WTC11 (cell line): ENCODE results near the gene IL18R1. TPM values are rescaled to one million over a fixed set of nuclear protein-coding genes. Genes with fewer than 3 reads are reported as not detected.

Source experiments
- ATAC-seq: fragments of 200-7000 bp; cut with Tn5 transposase; 2 replicates; pipeline ENCODE4 v1.10.0; 2021; ENCODE audit warnings: mild to moderate bottlenecking, moderate library complexity
- CTCF ChIA-PET: fragments of 300-600 bp; sonication (Branson Sonifier 250); formaldehyde crosslinking; loops from one replicate; lab custom pipeline; 2021; ENCODE audit warnings: antibody characterized with exemption; lab: Charles Lee
- POLR2A ChIA-PET: fragments of 350-600 bp; sonication (Branson Sonifier 250); formaldehyde crosslinking; loops from one replicate; lab custom pipeline; 2021; ENCODE audit warnings: antibody characterized with exemption; lab: Charles Lee
- DNase-seq: peaks from one replicate; pipeline ENCODE4 v3.0.0; 2021; ENCODE audit warnings: low spot score
- H3K27ac Mint-ChIP-seq: 2 replicates; pipeline ENCODE4 v1.8.0; 2021; ENCODE audit warnings: mixed read lengths
- H3K27me3 Mint-ChIP-seq: 2 replicates; pipeline ENCODE4 v1.8.0; 2021; ENCODE audit warnings: low read depth, mild to moderate bottlenecking, moderate library complexity, mixed read lengths
- H3K36me3 Mint-ChIP-seq: 2 replicates; pipeline ENCODE4 v1.8.0; 2021; ENCODE audit warnings: mixed read lengths
- H3K4me1 Mint-ChIP-seq: 2 replicates; pipeline ENCODE4 v1.8.0; 2022; ENCODE audit warnings: mixed read lengths
- H3K4me3 Mint-ChIP-seq: 2 replicates; pipeline ENCODE4 v1.8.0; 2021; ENCODE audit warnings: mild to moderate bottlenecking, moderate library complexity, mixed read lengths
- H3K9me3 Mint-ChIP-seq: 2 replicates; pipeline ENCODE4 v1.8.0; 2021; ENCODE audit warnings: mixed read lengths
- AR ChIP-seq: fragments of 250-450 bp; sonication (Bioruptor Pico); IDR thresholded peaks from 2 replicates; pipeline ENCODE4 v1.9.0; 2021; ENCODE audit warnings: mild to moderate bottlenecking
- ATF6 ChIP-seq: sonication (generic); formaldehyde crosslinking; IDR thresholded peaks from 2 replicates; pipeline ENCODE4 v1.8.1; 2023; ENCODE audit warnings: mild to moderate bottlenecking, missing genetic modification reagents
- CBFB ChIP-seq: sonication (generic); formaldehyde crosslinking; IDR thresholded peaks from 2 replicates; pipeline ENCODE4 v1.8.1; 2022; ENCODE audit warnings: mild to moderate bottlenecking, low read depth, missing genetic modification reagents
- EMX1 ChIP-seq: fragments of 250-450 bp; sonication (Bioruptor Pico); IDR thresholded peaks from 2 replicates; pipeline ENCODE4 v1.8.0; 2021; ENCODE audit warnings: mild to moderate bottlenecking
- FOXJ3 ChIP-seq: sonication (generic); formaldehyde crosslinking; IDR thresholded peaks from 2 replicates; pipeline ENCODE4 v1.9.0; 2021; ENCODE audit warnings: missing genetic modification reagents, mild to moderate bottlenecking, borderline replicate concordance
- GTF2I ChIP-seq: fragments of 250-450 bp; sonication (Bioruptor Pico); conservative IDR thresholded peaks from 2 replicates; pipeline ENCODE4 v1.4.0; 2021; ENCODE audit warnings: mild to moderate bottlenecking
- HMGA2 ChIP-seq: fragments of 250-450 bp; sonication (Bioruptor Pico); IDR thresholded peaks from 2 replicates; pipeline ENCODE4 v1.4.0; 2021; ENCODE audit warnings: mild to moderate bottlenecking, moderate library complexity
- MXD4 ChIP-seq: fragments of 250-450 bp; sonication (Bioruptor Pico); IDR thresholded peaks from 2 replicates; pipeline ENCODE4 v1.8.0; 2021; ENCODE audit warnings: mild to moderate bottlenecking, moderate library complexity, borderline replicate concordance
- NR2C2 ChIP-seq: sonication (generic); formaldehyde crosslinking; IDR thresholded peaks from 2 replicates; pipeline ENCODE4 v1.8.0; 2022; ENCODE audit warnings: mild to moderate bottlenecking, missing genetic modification reagents
- TCF7 ChIP-seq: sonication (generic); formaldehyde crosslinking; IDR thresholded peaks from 2 replicates; pipeline ENCODE4 v1.8.0; 2022; ENCODE audit warnings: mild to moderate bottlenecking, low read depth, missing genetic modification reagents, moderate library complexity
- ZNF232 ChIP-seq: sonication (generic); formaldehyde crosslinking; IDR thresholded peaks from 2 replicates; pipeline ENCODE4 v1.8.0; 2022; ENCODE audit warnings: mild to moderate bottlenecking, missing genetic modification reagents
- ZNF281 ChIP-seq: sonication (generic); formaldehyde crosslinking; IDR thresholded peaks from 2 replicates; pipeline ENCODE4 v1.8.0; 2023; ENCODE audit warnings: mild to moderate bottlenecking, missing genetic modification reagents
- ZNF396 ChIP-seq: fragments of 250-450 bp; sonication (Bioruptor Pico); IDR thresholded peaks from 2 replicates; pipeline ENCODE4 v1.8.0; 2021; ENCODE audit warnings: mild to moderate bottlenecking, moderate library complexity, borderline replicate concordance
- ZNF423 ChIP-seq: fragments of 250-450 bp; sonication (Bioruptor Pico); IDR thresholded peaks from 2 replicates; pipeline ENCODE4 v2.1.2; 2022; ENCODE audit warnings: mild to moderate bottlenecking, moderate library complexity
- ZNF425 ChIP-seq: fragments of 250-450 bp; sonication (Bioruptor Pico); conservative IDR thresholded peaks from 2 replicates; pipeline ENCODE4 v1.9.0; 2021; ENCODE audit warnings: mild to moderate bottlenecking
- total RNA-seq: library from RNA; stranded (reverse); gene quantifications from 3 replicates; pipeline ENCODE4 v1.2.3, GENCODE V29; 2021
- TF ChIP-seq, protein P1 (sequence below): sonication (generic); formaldehyde crosslinking; IDR thresholded peaks from 2 replicates; pipeline ENCODE4 v1.8.0; 2022; ENCODE audit warnings: mild to moderate bottlenecking, missing genetic modification reagents
- TF ChIP-seq, protein P2 (sequence below): sonication (generic); formaldehyde crosslinking; IDR thresholded peaks from 2 replicates; pipeline ENCODE4 v1.8.0; 2022; ENCODE audit warnings: mild to moderate bottlenecking, missing genetic modification reagents
- TF ChIP-seq, protein P3 (sequence below): sonication (generic); formaldehyde crosslinking; IDR thresholded peaks from 2 replicates; pipeline ENCODE4 v1.8.1; 2023; ENCODE audit warnings: mild to moderate bottlenecking, missing genetic modification reagents
- TF ChIP-seq, protein P4 (sequence below): sonication (generic); formaldehyde crosslinking; IDR thresholded peaks from 2 replicates; pipeline ENCODE4 v1.8.1; 2022; ENCODE audit warnings: mild to moderate bottlenecking, moderate library complexity, missing genetic modification reagents

IL18R1 gene
- total RNA-seq, 1 experiment from 2014 or later: not detected

DNA sequence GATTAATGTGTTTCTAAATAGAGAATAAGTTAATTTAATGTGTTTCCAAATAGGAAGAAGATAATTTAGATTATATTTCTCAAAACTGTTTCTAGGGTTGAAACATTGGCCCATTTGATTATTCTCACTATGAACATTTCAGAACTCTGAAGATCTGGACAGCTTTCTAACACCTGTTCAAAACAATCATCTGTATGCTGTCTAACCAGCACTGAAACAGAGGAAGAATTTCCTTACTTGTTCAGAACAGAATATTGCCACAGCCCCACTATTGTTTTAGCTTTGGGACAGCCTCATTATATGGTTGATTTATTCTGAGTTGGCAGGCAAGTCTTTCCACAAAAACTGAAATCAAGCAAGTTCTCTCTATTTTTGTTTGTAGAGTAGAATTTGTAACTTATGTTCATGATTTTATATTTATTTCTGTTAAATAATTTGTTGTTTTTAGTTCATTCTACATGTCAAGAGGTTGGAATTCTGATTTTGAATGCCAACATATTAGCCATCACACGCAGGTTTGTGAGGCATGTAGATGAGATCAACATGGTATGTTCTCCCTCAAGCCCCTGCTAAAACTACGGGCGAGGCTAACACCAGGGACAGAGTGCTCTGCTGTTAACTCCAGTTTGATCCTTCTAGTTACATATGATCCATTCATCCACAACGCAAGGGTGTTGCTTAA lies 78.5 kb downstream of the IL18R1 start:
- POLR2A ChIA-PET: no interaction called here
- H3K4me1 Mint-ChIP-seq: no peaks in the 10 kb centered on the region
- H3K36me3 Mint-ChIP-seq: no peaks in the 10 kb centered on the region
- CTCF ChIA-PET: no interaction called here
- no peaks in the 10 kb centered on the region for H3K9me3 Mint-ChIP-seq
- ATAC-seq: no peak
- H3K4me3 Mint-ChIP-seq: no peak overlapping the region
- no peak for TF ChIP-seq ZNF232 (CRISPR knock-in tag)
- TF ChIP-seq ZNF425: no peak
- DNase-seq: no peak
- no peaks in the 10 kb centered on the region; the same call in 1 of the 2 replicates for H3K27me3 Mint-ChIP-seq
- H3K27ac Mint-ChIP-seq: no peak overlapping the region

DNA sequence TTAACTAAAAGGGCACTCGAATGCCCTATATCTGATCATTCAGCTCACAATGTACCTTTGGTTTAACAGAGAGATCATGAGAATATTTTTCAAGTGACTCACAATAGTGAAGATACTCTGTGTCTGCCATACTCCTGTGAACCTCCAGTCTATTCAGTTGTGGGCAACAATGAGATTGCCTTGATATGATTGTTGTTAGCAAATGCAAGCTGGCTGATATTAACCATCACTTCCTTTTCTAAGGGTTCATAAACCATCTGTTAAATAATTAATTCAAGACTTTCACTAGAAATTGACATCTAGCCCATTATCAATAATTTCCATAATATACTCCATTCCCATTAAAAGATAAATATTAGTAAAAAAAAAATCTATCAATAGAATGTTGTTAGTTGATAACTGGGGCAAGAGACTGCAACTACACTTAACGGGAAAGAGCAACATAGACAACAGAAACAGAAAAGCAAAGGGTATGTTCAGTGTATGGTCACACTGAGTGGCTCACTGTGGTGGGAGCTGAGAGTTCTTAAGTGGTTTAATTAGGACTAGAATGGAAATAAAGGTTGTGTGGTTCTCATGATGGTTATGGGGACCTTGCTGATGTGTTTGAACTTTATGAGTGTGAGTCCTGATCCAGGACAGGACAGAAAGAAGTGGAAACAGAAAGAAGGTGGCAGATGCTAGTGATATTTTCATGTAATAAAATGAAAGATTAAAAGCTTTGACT lies 79.2 kb downstream of the IL18R1 start:
- Mint-ChIP-seq H3K4me1 (no peaks in the 10 kb centered on the region), H3K27ac (no peak overlapping the region)
- ATAC-seq: no peak

More for the DNA sequence above, 79.2 kb downstream of the IL18R1 start:
- POLR2A ChIA-PET: no interaction called here
- Mint-ChIP-seq H3K27me3 (no peaks in the 10 kb centered on the region; the same call in 1 of the 2 replicates), H3K36me3 (no peaks in the 10 kb centered on the region), H3K9me3 (no peaks in the 10 kb centered on the region), H3K4me3 (no peak overlapping the region)
- DNase-seq: no peak
- TF ChIP-seq CBFB (no peak), AR (no peak), ZNF396 (CRISPR knock-in tag) (no peak), EMX1 (CRISPR knock-in tag) (no peak), GTF2I (CRISPR knock-in tag) (no peak), FOXJ3 (CRISPR knock-in tag) (no peak), MXD4 (no peak), ZNF423 (no peak), ATF6 (no peak), HMGA2 (no peak), NR2C2 (CRISPR knock-in tag) (no peak), TCF7 (CRISPR knock-in tag) (no peak), ZNF281 (CRISPR knock-in tag) (no peak)
- TF ChIP-seq, protein P1, sequence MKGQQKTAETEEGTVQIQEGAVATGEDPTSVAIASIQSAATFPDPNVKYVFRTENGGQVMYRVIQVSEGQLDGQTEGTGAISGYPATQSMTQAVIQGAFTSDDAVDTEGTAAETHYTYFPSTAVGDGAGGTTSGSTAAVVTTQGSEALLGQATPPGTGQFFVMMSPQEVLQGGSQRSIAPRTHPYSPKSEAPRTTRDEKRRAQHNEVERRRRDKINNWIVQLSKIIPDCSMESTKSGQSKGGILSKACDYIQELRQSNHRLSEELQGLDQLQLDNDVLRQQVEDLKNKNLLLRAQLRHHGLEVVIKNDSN (CRISPR knock-in tag): no peak
- TF ChIP-seq, protein P2, sequence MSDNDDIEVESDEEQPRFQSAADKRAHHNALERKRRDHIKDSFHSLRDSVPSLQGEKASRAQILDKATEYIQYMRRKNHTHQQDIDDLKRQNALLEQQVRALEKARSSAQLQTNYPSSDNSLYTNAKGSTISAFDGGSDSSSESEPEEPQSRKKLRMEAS (CRISPR knock-in tag): no peak
- TF ChIP-seq, protein P3, sequence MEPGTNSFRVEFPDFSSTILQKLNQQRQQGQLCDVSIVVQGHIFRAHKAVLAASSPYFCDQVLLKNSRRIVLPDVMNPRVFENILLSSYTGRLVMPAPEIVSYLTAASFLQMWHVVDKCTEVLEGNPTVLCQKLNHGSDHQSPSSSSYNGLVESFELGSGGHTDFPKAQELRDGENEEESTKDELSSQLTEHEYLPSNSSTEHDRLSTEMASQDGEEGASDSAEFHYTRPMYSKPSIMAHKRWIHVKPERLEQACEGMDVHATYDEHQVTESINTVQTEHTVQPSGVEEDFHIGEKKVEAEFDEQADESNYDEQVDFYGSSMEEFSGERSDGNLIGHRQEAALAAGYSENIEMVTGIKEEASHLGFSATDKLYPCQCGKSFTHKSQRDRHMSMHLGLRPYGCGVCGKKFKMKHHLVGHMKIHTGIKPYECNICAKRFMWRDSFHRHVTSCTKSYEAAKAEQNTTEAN (CRISPR knock-in tag): no peak
- TF ChIP-seq, protein P4, sequence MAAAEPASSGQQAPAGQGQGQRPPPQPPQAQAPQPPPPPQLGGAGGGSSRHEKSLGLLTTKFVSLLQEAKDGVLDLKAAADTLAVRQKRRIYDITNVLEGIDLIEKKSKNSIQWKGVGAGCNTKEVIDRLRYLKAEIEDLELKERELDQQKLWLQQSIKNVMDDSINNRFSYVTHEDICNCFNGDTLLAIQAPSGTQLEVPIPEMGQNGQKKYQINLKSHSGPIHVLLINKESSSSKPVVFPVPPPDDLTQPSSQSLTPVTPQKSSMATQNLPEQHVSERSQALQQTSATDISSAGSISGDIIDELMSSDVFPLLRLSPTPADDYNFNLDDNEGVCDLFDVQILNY (CRISPR knock-in tag): no peak
- CTCF ChIA-PET: no interaction called here
